HS-5 (cell line): ENCODE data around the gene CLDND2.
"Not testable (repeated sequence)": the region's sequence is repeated elsewhere in the genome, so short reads cannot be mapped to it uniquely, and the experiment has no call there.

Experiments
- DNase-seq: peaks from one replicate; pipeline ENCODE4 v3.0.0-alpha.2; 2012; ENCODE audit warnings: low read depth

CLDND2 gene, protein sequence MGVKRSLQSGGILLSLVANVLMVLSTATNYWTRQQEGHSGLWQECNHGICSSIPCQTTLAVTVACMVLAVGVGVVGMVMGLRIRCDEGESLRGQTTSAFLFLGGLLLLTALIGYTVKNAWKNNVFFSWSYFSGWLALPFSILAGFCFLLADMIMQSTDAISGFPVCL

DNA sequence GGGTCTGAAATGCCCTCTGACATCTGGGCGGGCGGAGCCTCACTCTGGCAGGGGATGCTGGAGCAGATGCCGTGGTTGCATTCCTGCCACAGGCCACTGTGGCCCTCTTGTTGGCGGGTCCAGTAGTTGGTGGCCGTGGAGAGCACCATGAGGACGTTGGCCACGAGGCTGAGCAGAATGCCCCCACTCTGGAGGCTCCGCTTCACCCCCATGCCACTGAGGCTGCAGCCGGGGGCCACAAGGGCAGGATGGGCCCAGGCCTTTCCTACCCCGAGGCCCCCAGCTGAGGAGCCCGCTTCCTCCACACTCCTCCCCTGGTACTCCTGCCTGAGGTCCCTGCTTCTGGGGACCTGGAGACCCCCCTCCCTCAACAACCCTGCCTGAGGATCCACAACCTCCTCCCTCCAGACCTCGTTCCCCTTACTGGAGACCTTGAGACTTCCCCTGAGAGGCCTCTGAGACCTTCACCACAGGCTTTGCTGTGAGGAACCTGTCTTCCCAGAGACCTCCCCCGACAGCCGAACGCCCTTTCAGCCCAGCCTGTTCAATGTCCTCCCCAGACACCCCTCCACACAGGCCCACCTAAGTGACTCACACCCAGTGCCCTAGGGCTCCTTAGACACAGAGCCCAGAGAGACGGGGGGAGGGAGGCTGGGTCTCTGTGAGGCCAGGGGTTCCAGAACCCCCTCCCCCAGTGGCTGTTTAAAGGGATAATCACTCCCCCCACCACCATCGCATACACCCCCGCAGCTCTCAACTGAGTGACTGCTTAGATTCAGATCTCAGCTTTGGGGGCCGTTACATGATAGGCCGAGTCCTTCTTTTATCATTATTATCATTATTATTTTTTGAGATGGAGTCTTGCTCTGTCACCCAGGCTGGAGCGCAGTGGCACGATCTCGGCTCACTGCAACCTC lies at the start of gene CLDND2:
TSS of gene CLDND2 (minus strand) at position 638 of the 917 bp plus-strand sequence. CDS start at position 212, 426 bp downstream.
- DNase-seq, result no peak

DNA sequence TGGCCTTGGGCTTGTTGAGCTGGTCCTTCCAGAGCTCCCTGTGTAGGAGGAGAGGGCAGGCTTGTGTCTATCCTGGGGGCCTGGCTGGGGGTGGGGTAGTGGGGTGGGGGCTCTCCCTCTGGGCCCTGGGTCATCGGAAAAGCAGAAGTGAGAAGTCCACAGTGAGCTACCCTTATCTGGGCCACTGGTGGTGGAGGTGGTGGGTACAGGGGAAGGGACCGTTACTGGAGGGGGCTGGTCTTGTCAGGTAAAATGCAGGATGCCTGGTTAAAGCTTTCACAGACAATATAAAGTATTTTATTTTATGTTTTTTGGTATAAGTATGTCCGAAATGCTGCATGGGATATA lies 49.0 kb upstream of the CLDND2 start:
- no peak for DNase-seq

DNA sequence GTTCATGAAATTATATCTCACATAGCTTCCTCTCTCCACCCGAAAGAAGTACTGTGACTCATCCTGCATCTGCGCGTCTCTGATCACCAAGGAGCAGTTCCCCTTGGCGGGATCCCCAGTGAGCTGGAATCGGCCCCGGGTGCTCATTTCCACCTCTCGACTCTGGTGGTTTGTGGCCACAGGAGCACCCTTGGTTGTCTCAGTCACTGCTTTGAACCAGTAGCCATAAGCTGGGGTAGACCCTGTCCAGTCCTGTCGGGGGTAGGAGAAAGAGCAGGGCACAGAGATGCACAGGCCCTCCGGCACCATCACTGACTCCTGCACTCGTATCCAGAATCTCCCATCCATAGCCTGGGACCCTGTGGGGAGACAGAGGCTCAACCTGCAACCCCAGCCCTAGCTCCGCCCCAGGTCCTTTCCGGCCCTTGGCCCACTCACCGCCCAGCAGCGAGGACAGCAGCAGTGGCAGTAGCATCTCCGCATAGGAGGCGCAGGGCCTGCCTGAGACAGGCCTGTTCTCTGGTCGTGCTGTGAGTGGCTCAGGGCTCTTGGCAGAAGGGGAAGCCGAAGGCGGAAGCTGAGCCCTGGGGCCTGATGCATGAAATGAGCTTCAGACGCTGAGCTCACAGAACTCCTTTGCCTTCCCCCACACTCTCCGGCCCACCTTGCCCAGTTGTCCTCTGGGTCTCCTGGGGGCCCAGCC lies 48.5 kb upstream of the CLDND2 start, which contains the start of gene SIGLEC10:
TSS of gene SIGLEC10 (minus strand) at position 536 of the 703 bp plus-strand sequence. CDS start at position 475, 61 bp downstream.
- DNase-seq, result no peak

DNA sequence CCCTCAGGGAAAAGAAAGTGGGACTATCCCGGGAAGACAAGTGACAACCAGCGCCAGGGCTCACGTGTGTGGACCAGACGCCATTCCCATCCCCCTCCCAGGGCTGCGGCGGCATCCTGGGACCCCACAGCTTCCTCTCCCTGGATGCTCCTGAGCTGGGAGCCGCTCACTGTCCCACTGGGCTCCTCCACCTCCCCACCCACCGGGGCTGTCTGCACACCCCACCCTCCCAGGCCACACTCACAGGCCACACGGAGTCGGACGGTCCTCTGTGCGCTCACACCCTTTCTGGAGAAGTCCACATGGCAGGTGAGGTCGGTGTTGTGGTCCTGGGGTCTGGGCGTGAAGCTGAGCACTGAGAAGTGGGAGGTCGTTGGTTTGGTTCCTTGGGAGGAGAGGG lies 47.6 kb upstream of the CLDND2 start:
- not testable (repeated sequence) for DNase-seq

DNA sequence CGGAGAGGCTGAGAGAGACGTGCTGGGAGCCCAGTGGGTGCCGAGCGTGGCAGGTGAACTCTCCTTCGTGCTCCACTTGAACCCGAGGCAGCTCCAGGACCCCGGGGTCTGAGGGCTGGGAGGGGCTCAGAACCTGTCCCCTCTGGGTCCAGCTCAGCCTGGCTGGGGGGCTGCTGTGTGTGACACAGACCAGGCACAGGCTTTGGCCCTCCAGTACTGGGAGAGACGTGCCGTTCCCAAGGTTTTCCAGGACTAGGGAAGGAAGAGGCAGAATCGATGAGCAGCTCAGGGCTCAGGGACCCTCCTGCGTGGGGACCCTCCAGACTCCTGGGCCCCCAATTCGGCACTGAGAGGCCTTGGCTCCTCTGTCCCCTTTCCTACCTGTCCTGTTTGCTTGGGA lies 46.4 kb upstream of the CLDND2 start:
- no peak for DNase-seq

DNA sequence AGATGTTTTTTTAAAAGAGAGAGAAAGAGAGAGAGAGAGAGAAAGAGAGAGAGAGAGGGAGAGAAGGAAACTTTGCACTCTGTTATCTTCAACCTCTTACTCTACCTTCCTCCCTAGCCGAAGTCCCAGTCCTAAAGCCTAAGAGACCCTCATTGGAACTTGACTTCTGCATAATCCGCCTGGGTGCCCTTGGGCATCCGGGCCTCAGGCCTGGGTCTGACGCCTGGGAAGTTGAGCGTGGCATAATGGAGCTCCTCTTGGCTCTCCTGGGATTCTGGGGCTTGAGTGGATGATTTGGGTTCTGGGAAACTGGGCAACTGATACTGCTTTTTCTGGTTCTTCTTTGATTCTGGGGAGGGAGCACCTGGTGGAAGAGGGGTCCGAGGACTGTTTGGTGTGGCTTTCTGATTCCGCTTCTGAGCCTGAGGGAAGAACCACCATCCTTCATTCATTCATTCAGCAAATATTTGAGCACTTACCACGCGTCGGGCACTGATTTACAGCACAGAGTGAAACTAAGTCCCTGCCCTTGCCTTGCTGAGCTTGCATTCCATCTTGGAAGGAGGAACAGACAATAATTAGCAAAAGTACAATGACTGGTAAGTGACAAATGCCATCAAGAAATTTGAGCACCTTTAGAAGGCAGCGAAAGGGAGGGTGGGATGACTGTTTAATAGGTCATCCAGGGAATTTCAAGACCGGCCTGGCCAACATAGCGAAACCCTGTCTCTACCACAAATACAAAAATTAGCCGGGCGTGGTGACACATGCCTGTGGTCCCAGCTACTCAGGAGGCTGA lies 42.3 kb upstream of the CLDND2 start:
- DNase-seq, result no peak

DNA sequence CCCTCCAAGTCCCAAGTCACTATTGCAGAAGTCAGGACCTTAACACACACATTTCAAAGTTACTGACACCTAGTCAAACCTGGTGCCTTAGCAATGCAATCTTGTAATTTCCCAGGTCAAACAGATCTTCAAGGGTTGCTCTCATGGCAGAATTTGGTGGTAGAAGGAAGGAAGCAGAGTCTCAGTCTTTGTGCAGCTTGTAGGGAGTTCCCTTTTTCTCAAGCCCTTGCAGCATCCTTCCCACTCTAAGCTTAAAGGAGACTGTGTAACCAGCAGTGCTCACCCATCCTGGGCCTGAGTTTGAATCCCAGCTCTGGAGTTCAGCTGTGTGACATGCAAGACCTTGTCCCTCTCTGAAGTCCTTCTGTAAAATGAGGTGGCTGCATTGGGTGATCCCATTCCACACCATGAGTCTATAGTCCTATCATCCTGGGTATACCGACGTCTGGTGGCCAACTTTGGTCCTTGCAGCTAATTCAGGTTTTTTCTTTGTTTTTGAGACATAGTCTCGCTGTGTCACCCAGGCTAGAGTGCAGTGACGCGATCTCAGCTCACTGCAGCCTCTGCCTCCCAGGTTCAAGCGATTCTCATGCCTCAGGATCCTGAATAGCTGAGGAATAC lies 38.8 kb upstream of the CLDND2 start:
- DNase-seq, result no peak

DNA sequence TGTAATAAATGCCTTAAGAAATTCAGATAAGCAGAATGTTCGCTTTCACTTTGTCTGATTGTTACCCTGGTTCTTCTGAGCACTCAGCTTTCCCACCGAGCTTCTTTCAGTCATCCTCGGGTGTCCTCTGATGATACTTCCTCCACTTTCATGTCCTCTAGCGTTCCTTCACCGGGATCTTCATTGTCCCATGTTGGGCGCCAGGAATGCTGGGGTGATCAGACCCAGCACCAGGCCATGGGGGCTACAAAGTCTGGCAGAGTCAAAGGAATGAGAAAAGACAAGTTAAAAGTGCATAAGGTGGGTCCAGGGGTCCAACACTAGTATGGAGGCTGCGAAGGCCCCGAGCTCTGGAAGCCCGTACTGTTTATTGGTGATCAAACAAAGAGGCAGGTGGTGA lies 33.3 kb upstream of the CLDND2 start:
- DNase-seq, result no peak

DNA sequence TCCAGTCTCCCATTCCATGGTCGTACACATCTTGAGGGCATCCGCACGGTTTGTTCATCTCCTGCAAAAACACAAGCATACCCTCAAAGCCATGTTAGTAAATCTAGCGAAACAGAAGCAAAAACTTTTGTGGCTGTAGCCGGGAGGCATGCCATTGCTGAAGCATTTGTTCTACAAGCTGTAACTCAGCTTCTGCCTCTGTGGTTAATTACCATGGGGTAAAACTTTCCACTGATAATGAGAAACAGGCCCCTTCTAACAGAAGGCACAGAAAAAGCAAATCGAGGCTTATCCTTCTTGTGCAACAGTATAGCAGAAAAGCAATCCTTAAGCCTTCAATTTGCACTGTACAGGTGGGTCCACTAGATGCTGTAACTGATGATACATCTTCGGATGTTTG lies 31.1 kb upstream of the CLDND2 start:
- not testable (repeated sequence) for DNase-seq

DNA sequence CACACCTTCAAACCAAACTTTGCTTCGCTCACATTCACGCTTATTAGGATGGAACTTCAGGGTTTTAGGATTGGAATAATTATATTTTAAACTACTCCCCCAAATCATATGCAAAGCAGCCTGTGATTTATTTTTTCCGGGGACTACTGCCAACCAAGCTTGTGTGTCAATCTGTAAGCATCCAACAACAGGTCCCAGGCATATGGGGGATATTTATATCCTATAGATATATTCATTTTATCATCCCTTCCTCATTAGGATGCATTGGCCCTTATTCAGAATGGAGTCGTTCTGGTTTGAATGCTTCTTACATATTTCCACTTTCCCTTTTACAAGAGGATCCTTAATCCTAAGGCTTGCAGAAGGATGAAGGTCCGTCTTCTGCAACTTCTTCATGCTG lies 30.4 kb upstream of the CLDND2 start:
- no peak for DNase-seq

DNA sequence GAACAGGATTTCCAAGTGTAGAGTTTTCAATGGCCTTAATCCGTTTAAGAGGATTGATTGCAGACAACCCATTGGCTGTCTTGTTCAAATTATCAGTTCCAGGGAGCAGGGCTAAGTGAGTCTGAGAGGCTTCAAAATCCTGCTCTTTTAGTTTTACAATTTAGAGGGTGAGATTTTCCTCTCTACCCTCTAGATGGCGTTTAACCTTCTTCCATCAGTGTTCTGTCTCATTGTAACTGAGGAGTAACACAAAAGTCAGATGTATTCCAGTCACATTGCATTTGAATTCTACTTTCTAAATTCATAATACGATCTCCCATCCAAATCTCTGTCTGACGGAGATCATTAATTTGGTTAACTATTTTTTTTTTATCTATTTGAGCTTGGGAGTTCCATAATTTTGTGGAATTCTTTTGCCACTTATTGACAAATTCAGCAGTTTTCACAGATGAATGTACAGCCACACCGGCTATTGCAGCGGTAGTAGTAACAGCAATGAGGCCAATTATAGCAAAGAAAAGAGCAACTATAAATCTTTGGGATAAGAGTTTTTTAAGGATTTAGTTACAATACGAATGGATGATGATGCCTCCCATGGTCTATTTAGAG lies 29.4 kb upstream of the CLDND2 start:
- DNase-seq, result no peak

DNA sequence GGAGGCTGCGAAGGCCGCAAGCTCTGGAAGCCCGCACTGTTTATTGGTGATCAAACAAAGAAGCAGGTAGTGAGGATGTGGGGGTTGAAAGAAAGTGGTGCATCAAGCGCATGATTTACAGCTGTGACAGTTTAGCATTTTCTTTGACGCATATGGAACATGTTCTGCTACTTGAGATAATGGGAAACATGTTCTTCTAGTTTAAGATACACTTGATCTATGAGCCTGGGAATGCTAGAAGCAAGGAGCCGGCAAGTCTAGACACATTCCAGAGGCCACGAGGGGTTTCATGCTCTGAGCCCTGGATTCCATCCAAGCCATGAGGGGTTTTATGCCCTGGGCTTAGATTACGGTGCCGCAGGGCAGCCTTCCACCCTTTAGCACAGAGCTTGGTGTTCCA lies 28.6 kb upstream of the CLDND2 start:
- not testable (repeated sequence) for DNase-seq

DNA sequence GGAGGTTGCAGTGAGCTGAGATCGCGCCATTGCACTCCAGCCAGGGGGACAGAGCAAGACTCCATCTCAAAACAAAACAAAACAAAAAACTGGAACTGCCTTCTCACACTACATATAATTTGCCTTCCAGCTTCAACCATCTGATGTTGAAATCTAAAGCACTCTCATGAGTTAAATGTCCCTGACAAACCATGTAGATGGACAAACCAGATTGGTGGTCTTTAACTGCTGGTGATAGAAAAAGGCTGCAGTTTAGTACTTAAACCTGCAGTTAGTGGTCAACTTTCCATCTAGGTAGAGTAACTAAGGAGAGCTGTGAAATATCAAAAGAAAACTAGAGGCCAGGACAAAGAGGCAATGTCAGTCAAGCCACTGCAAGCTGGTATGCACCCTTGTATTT lies 27.4 kb upstream of the CLDND2 start:
- no peak for DNase-seq

DNA sequence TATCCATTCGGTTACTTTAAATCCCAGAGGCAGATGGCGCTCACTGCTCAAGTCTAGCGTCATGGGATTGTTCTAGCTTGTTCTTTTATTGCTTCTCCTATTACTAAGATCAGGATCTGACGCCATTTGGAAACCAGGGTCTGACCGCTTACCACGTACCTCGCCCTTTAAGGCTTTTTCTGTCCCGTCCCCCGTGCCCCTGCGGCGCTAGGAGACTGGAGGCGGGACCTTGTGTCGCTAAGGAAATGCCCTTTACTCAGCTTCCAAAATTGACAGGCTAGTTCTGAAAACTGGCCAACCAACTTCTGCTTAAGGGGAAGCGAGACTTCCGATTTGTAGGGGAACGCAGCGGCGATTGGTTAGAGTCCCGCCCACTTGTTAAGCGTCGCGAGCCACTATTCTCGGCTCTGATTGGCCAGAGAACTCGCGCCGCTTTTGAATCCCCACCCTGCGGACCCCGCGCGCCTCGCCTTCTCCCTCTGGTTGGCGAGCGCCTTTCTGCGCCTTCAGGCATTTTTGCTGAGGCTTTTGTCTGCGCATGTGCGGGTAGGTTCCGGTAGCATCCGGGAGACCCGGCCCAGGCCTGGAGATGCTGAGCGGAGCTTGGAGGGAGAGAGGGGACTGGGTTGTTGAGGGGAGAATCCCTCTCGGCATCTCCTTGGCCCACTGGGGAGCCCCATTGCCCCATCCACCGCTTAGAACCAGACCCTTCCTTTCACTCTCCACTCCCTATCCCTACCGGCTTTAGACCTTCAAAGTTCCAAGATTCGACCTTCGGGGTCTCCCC lies 25.4 kb upstream of the CLDND2 start:
- DNase-seq, result peak; percentile 99

DNA sequence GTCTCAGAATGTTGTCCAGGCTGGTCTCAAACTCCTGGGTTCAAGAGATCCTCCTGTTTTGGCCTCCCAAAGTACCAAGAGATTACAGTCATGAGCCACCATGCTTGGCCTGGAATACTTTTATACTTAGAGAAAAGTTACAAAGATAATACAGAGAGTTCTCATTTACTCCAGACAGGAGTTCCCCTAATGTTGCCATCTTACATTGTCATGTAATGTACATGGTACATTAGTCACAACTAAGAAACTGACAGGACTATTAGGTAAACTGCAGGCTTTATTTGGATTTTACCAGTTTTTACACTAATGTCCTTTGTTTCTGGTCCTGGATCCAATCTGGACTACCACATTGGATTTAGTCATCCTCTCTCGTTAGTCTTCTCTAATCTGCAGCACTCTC lies 23.9 kb upstream of the CLDND2 start:
- DNase-seq, result no peak

DNA sequence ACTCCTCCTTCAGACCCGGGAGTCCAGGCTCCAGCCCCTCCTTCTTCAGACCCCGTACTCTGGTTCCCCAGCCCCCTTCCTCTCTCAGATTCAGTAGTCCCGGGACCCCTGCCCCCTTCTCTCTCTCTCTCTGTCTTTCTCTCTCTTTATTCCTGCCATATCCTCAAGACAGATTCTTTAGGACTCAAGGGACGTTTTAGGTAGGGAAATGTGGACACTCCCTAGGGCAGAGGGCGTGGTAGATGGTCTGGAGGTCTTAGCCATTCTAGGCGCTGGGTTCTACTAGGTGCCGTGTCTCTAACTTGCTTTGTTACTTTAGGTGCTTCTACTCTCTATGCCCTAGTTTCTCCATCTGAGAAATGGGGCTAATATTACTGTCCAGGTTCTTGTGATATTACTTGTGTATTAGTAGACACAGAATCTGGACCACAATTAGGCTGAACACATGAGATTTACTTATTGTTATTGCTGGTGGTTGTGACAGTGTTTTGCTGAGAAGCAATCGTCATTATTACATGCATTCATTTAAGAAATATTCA lies 22.3 kb upstream of the CLDND2 start:
- DNase-seq, result no peak

DNA sequence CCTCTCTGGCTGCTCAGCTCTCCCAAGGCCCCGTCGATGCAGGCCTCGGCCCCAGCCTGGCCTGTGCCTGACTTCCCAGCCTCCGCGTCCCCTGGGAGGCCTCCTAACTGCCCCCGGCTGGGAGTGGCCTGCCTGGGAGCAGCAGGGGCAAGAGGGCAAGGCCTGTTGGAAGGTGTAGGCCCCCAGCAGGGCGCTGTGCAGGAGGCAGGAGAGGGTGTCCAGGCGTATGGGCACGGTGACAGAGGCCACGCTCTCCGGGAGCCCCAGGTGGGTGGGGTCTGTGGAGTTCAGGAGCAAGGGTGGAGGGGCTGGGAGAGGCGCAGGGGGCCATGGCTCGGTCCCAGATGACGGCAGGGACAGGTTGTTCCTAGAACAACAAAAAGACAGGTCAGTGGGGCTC lies 20.3 kb upstream of the CLDND2 start:
- DNase-seq, result no peak

DNA sequence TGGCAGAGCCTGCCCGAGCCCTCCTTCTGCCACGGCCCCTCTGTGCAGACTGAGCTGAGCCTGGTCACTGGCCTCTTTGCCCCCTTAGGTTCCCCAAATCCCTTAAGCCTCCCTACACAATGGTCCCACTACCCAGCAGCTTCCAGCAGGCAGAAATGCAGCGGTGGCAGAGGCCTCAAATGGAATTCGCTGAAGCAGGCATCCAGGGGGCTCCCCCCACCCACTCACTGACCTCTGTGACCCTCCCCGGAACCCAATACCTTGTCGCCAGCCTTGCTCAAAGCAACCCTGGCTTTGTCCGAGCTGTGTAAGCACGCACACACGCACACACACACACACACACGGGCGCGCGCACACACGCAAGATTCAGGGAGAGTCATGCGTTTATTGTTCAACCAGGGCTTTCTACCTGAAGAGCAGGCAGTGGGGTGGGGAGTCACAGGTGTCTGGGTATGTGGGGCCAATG lies 19.2 kb upstream of the CLDND2 start, which contains the start of gene LIM2:
TSS of gene LIM2 (minus strand) at position 51 of the 466 bp plus-strand sequence. CDS start 531 bp downstream, outside the sequence.
- DNase-seq, result no peak

DNA sequence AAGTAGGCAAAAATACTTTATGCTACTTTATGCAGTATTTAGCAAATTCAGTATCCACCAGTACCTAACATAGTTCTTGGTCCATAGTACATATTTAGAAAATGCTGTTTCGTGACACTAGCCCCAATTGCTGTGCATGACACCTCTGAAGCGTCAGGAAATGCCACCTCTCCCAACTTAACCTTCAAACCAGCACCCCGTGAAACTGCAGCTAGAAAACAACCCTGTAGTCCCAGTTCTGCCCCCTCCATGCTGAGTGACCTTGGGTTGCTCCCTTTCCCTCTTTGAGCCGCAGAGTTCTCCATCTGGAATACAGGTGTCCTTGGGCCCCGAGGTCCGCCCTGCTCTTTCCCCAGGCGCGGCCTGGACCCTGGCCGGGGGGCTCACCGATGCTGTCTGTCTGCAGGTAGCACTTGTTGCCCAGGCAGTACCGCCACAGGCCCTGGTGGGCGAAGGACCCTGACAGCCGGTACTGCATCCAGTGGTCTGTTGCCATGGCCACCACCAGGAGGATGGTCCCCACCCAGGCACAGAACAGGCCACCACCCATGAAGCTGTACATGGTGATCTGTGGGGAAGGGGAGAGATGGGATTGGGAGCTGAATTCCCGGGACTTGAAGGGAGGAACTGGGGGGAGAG lies 18.2 kb upstream of the CLDND2 start:
- no peak for DNase-seq
